ENCODE results near the gene ZNF747. TPM values are rescaled to one million over a fixed set of nuclear protein-coding genes. Genes with fewer than 3 reads are reported as not detected.

Gene ZNF747
- total RNA-seq, 1 donor from 2014 or later: 10.6 TPM

GRCh38 chr16:30567991-30568638, 33.5 kb upstream of the ZNF747 start:
- no peak for DNase-seq (ENCODE audit: extremely low spot score in 2 of 2)
- H3K9me3 ChIP-seq: no peaks in the 10 kb centered on the region
- intact Hi-C loops (cut with DNase I): no loop called here
- no peaks in the 10 kb centered on the region for H3K36me3 ChIP-seq
- H3K4me1 ChIP-seq: peaks cover 58% of the 10 kb centered on the region
- no peaks in the 10 kb centered on the region for H3K27me3 ChIP-seq
- TF ChIP-seq POLR2AphosphoS5 (IDR thresholded peaks at IDR 0.05; ENCODE audit: insufficient read depth in 1 of 2, low read depth in 1 of 2): peak in 1 of 2 donors; percentile 97
- TF ChIP-seq CTCF (IDR thresholded peaks at IDR 0.05): no peak
- H3K4me3 ChIP-seq: no peak overlapping the region
- H3K27ac ChIP-seq: peak overlapping the region; percentile 75

GRCh38 chr16:30567160-30567990, 32.7 kb upstream of the ZNF747 start:
- H3K4me1 ChIP-seq: peaks cover 53% of the 10 kb centered on the region
- no peaks in the 10 kb centered on the region for H3K9me3 ChIP-seq
- no peak for TF ChIP-seq POLR2AphosphoS5 (IDR thresholded peaks at IDR 0.05; ENCODE audit: insufficient read depth in 1 of 2, low read depth in 1 of 2)
- no peak for TF ChIP-seq POLR2A (IDR thresholded peaks at IDR 0.05)
- TF ChIP-seq CTCF (IDR thresholded peaks at IDR 0.05): no peak
- H3K4me3 ChIP-seq: no peak overlapping the region
- no peak for DNase-seq (ENCODE audit: extremely low spot score in 2 of 2)
- intact Hi-C loops (cut with DNase I): no loop called here
- no peaks in the 10 kb centered on the region for H3K27me3 ChIP-seq
- peak overlapping the region; percentile 75 for H3K27ac ChIP-seq
- H3K36me3 ChIP-seq: no peaks in the 10 kb centered on the region

DNA sequence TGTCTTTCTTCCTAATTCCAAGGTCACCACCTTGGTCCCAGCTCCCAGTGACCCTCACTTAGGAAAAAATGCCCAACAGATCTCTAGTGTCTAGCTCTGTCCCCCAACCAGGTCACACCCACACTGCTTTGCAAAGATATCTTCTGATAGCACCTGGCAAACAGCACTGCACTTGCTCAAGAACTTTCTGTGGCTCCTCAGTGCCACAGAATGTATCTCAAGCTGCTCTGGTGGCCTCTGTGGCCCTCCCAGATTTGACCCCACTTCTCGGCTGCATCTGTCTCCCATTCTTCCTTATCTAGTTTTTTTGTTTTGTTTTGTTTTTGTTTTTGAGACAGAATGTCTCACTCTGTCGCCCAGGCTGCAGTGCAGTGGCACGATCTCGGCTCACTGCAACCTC, 31.9 kb upstream of the ZNF747 start:
- no peaks in the 10 kb centered on the region for H3K36me3 ChIP-seq
- peaks cover 53% of the 10 kb centered on the region for H3K4me1 ChIP-seq
- peak overlapping the region; percentile 75 for H3K27ac ChIP-seq
- no peaks in the 10 kb centered on the region for H3K9me3 ChIP-seq
- no peaks in the 10 kb centered on the region for H3K27me3 ChIP-seq
- DNase-seq (ENCODE audit: extremely low spot score in 2 of 2): no peak
- intact Hi-C loops (cut with DNase I): no loop called here
- TF ChIP-seq CTCF (IDR thresholded peaks at IDR 0.05): no peak
- TF ChIP-seq POLR2AphosphoS5 (IDR thresholded peaks at IDR 0.05; ENCODE audit: insufficient read depth in 1 of 2, low read depth in 1 of 2): no peak
- TF ChIP-seq POLR2A (IDR thresholded peaks at IDR 0.05): no peak
- H3K4me3 ChIP-seq: no peak overlapping the region

DNA sequence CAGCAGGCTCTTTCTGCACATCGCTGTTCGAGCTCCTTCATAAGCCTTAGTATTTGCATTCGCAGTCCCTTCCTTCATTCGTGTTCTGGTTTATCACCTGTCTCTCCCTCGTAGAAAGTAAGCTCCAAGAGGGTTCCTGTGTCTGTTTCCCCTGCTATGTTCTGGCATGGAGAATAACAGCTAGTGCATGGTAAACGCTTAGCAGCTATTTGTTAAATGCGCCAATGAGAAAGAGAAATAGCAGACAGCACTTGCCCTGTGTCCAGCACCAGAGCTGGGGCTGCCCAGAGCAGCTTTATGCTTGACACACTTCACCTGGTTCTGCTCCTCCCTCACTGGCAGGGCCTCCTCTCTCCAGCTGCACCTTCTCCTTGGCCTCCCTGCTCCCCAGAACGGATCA, 31.3 kb upstream of the ZNF747 start:
- Histone ChIP-seq H3K27me3 (no peaks in the 10 kb centered on the region), H3K9me3 (no peaks in the 10 kb centered on the region), H3K4me1 (peaks cover 57% of the 10 kb centered on the region), H3K36me3 (no peaks in the 10 kb centered on the region), H3K27ac (no peak overlapping the region), H3K4me3 (no peak overlapping the region)
- TF ChIP-seq POLR2A (IDR thresholded peaks at IDR 0.05) (no peak), POLR2AphosphoS5 (IDR thresholded peaks at IDR 0.05; ENCODE audit: insufficient read depth in 1 of 2, low read depth in 1 of 2) (no peak), CTCF (IDR thresholded peaks at IDR 0.05) (no peak)
- intact Hi-C loops (cut with DNase I): no loop called here
- DNase-seq (ENCODE audit: extremely low spot score in 2 of 2): no peak

- no peak for DNase-seq (ENCODE audit: extremely low spot score in 2 of 2)
- Histone ChIP-seq H3K4me1 (peaks cover 54% of the 10 kb centered on the region), H3K27ac (no peak overlapping the region), H3K9me3 (no peaks in the 10 kb centered on the region), H3K36me3 (no peaks in the 10 kb centered on the region), H3K27me3 (no peaks in the 10 kb centered on the region), H3K4me3 (no peak overlapping the region)
- TF ChIP-seq POLR2AphosphoS5 (IDR thresholded peaks at IDR 0.05; ENCODE audit: insufficient read depth in 1 of 2, low read depth in 1 of 2) (no peak), POLR2A (IDR thresholded peaks at IDR 0.05) (no peak), CTCF (IDR thresholded peaks at IDR 0.05) (no peak)
- intact Hi-C loops (cut with DNase I): no loop called here
Measured at GRCh38 chr16:30565526-30565925, 30.9 kb upstream of the ZNF747 start.

All from vagina (tissue), 2 donors.